Inflammatory macrophage treated with lipopolysaccharide for 4 hours (primary cell): ENCODE data around the gene ARMC9.
"Not testable (repeated sequence)": the region's sequence is repeated elsewhere in the genome, so short reads cannot be mapped to it uniquely, and the experiment has no call there.

Source experiments
- DNase-seq: peaks from one replicate; pipeline ENCODE4 v3.0.0-alpha.2; 2020

The ARMC9 gene

DNA sequence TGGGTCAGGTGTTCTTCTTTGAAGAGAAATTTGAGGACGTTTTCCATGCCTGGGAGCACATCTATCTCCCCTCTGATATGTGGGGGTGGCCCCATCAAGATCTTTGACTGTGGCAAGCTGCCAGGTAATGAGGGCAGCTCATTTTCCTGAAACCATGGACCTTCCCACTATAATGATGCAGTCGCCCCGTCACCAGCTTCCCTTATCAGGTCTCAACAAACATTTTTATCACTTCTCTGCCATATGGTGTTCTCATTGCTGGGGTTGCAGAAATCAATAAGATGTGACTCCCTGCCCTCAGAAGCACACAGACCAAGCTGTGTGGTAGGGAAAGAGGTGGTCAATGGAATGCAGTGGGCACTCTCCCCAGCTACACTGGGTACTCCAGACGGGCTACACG lies 148.7 kb downstream of the ARMC9 start:
- no peak for DNase-seq

DNA sequence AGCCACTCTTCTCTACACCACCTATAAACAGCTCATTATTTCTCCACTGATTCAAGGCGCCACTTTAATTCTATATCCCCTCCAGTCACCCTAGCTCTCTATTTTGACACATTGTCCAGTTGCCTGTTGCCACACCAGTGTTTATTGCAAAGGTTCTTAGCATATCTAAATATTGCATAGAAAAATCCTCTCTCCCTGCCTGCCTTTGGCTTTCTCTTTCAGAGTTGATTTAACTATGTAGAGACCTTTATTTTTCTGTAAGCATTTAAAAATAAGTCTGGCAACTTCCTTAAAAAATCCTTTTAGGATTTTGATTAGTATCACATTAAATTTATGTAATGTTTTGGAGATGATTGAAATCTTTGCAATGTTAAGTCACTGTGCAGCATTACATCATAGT lies 149.2 kb downstream of the ARMC9 start:
- peak; percentile 65 for DNase-seq

DNA sequence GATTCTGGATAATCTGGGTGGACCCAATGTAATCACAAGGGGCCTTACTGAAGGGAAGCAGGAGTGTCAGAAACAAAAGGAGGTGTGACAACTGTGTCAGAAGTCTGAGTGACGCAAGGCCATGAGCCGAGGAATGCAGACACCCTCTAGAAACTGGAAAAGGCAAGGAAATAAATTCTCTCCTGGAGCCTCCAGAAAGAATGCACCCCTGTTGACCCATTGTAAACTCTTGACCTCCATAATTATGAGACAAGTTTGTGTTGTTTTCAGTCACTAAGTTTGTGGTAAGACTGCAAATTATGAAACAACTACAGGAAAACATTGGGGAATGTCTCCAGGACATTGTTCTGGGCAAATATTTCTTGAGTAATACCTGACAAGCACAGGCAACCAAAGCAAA lies 149.7 kb downstream of the ARMC9 start:
- peak; percentile 66 for DNase-seq

DNA sequence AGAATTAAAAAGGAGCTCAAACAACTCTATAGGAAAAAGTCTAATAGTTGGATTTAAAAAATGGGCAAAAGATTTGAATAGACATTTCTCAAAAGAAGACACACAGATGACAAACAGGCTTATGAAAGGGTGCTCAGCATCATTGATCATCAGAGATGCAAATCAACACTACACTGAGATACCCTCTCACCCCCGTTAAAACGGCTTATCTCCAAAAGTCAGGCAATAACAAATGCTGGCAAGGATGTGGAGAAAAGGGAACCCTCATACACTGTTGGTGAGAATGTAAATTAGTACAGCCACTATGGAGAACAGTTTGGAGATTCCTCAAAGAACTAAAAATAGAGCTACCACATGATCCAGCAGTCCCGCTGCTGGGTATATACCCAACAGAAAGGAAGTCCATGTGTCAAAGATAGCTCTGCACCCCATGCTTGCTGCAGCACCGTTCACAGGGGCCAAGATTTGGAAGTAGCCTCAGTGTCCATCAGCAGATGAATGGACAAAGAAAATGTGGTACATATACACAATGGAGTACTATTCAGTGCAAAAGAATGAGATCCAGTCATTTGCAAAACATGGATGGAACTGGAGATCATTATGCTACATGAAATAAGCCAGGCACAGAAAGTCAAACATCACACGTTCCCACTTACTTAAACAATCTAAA lies 150.4 kb downstream of the ARMC9 start:
- DNase-seq, result peak; percentile 43

DNA sequence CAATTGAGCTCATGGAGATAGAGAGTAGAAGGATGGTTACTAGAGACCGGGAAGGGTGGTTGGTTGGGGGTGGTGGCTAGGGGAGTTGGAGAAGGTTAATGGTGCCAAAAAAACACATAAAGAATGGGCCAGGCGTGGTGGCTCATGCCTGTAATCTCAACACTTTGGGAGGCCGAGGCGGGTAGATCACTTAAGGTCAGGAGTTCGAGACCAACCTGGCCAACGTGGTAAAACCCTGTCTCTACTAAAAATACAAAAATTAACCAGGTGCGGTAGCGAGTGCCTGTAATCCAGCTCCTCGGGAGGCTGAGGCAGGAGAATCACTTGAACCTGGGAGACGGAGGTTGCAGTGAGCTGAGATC lies 150.9 kb downstream of the ARMC9 start:
- DNase-seq, result not testable (repeated sequence)

- DNase-seq, result no peak
Measured at GRCh38 chr2:231351648-231352047, 153.2 kb downstream of the ARMC9 start.

GRCh38 chr2:231353469-231353868 lies 155.0 kb downstream of the ARMC9 start:
- no peak for DNase-seq

GRCh38 chr2:231355508-231356465 lies 157.4 kb downstream of the ARMC9 start:
- no peak for DNase-seq

GRCh38 chr2:231356466-231356844 lies 158.0 kb downstream of the ARMC9 start:
- no peak for DNase-seq

DNA sequence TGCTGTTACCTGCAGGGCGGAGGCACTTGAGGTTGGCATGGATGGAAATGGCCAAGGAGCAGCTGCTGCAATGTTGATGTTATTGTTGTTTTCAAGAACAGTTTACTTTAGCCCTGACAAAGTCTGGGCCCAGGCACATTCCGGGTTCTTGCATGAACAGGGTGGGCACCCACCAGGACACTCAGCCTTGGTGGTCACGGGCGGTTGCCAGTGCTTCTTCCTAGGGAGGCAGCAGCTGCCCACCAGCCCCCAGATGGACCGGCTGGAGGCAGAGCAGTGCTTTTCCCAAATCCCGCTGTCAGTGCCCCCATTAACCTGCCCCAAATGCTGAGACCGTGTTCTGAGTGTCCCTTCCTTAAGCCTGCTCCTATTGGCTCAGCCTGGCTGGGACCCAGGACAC lies 158.6 kb downstream of the ARMC9 start:
- no peak for DNase-seq

GRCh38 chr2:231357931-231358330 lies 159.5 kb downstream of the ARMC9 start:
- no peak for DNase-seq

GRCh38 chr2:231359441-231359840 lies 161.0 kb downstream of the ARMC9 start:
- peak; percentile 45 for DNase-seq

DNA sequence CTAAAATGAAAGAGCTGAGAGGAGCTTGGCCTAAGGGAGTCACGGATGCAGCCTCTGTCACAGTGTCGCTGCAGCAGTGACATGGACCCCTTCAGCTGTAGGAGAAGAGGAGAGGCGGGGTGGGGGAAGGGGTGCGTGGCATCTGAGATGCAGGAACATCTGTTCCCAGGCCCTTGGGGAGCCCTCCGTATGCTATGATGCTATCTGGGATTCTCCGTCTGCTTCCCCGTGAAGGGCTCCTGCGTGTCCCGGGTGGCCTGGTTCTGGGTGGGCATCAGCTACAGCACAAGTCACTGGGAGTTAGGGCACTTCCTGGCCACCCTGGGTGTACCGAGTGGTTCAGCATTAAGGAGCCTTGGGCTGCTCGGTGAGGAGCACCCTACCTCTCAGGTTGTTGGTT lies 161.5 kb downstream of the ARMC9 start:
- no peak for DNase-seq

GRCh38 chr2:231360401-231360800 lies 162.0 kb downstream of the ARMC9 start:
- no peak for DNase-seq

DNA sequence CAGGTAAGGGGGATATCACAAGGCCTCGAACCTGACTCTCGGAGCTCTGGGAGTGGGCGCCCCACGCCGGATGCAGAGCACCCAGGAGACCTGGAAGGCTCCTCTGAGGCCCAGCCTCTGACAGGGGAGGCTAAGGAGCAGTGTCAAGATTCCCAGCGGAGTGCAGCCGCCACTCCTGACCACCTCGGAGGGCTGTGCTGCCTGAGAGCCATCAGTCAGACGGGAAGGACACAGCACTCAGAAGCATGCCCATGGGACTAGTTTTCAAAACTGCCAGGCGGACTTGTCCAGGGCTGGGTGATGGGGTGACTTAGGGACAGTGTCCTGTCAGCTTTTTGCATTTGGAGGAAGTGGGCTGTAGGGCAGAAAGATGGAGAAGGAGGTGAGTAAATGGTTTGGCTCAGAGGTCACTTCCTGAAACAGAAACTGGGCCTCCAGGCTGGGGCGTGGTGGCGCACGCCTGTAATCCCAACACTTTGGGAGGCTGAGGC lies 162.5 kb downstream of the ARMC9 start:
- peak; percentile 81 for DNase-seq

DNA sequence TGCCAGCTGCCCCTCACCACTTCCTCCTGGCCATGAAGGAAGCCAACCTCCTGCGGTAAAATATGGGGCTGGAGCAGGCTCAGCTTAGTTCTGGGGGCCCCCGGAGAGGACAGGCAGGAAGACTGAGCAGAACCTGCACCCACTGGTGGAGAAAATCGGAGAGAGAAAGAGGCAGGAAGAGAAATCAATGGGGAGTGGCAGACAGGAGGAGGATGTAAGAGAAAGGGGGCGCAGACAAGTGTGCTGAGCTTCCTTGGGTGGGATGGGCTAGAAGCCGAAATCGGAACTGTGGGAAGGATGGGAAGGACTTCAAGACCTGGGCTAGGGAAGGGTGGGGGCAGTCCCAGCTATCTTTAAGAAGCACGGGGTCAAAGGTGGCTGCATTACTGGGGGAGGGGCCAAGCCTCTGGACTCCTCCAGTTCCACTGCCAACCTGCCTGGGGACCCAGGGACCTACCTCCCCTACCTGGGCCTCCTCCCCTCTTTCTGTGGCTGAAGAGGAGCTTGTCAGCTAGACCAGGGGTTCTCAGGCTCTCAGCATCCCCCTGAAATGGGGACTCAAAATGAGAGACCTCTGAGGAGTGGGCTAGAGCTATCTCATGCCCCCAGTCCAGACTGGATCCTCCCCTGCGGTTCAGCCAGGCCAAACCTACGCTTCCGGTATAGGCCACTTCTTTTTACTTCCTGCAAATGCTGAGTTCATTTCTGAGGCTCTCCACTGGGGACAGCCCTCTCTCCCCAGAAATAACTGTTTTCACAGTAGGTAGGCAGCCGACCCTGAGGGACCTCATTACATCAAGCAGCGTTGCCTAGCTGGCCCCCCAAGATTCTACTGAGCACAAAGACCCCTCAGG lies 163.5 kb downstream of the ARMC9 start:
- peak; percentile 84 for DNase-seq

DNA sequence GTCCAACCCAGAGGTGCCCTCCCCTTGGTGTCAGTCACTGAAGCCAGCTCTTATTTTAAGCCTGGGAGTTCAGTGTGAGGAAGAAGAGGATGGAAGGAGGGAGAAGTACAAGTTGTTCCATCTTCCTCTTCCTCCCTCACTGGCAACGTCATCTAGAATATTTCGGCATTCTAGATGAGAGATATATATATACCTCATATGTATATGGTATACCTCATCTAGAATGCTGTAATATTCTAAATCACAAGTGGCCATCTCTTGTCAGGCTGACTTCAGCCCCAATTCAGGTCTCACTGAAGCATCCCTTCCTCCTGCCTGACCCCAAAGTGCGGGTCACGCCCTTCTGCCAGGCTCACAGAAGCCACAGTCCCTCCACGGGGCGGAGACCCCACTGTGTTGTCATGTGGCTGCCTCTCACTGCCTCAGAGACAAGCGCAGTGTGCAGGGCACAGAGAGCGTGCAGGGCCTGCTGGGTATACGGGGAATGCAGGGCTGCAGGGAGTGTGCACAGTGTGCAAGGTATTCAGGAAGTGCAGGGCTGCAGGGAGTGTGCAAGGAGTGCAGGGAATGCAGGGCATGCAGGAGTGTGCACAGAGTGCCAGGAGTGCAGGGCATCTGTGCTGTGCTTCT lies 164.2 kb downstream of the ARMC9 start:
- DNase-seq, result peak; percentile 52

DNA sequence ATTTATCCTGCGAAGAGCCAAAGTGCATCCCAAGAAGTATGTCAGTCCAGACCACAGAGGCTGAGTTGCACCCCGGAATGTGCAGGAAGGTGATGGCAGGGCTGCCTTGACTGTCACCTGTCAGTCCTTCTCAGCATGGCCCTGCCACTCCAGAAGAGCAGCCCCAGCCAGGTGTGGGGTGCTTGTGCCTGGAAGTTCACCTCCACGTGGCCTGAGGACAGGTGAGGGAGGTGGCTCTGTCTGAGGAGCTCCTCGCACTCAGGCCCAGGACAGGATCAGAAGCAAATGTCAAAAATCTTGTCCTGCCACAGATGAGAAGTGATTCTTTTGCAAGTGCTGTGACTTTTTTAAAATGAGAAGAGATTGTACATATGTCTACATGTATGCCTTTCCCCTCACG lies 165.6 kb downstream of the ARMC9 start:
- no peak for DNase-seq

DNA sequence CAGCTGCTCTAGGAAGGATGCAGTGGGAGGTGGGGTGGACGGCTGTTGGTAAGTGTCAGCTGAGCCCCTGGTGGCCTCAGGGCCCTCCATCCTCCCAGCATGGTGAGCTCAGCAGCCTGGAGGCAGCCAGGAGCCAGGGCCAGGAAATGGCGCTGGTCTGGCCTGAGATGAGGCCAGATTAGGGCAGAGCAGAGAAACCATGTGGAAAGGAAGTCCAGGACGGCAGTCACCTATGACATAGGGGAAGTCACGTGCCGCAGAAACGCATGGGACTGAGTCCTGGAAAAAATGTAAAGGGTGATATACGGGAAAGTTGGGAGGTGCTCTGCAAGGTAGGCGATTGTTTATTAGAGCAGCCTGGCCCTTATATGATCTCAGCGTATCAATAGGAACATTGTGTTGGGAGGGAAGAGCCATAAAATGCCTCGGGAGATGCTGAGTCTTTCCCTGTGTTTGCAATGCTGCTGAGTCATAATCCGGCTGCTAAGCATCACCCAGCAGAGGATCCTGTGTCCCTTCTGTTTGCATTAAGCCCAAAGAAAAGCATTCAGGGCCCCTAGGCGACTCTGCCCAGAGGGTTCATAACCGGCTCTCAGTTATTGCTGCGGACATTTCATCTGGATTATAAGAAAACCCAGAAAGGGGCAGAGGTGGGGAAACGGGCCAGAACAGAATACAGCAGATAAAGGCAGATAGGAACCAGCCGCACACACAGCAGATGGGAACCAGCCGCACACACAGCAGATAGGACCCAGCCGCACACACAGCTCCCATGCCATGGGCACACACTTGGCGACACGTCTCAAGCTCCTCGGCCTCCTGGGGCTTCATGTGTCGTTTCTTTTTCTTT lies 166.8 kb downstream of the ARMC9 start:
- DNase-seq, result peak; percentile 40

DNA sequence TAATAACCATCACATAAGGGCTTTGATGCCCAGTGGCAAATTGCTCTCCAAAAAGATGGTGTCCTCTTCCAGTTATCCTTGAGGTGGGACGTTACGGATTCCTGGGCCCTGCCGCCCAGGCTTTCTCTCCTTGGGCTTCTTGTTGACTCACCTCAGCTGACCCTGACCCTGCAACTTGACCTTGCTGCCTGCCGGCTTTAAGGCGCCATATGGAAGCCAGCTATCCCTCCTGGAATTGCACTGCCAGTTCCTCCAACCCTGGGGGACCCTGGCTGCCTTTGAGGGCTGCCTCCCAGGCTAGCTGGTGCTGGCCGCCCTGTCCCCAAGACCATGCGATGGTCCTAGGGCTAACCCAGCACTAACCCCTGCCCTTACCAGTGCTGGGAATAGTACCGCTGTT lies 168.7 kb downstream of the ARMC9 start:
- DNase-seq, result no peak

DNA sequence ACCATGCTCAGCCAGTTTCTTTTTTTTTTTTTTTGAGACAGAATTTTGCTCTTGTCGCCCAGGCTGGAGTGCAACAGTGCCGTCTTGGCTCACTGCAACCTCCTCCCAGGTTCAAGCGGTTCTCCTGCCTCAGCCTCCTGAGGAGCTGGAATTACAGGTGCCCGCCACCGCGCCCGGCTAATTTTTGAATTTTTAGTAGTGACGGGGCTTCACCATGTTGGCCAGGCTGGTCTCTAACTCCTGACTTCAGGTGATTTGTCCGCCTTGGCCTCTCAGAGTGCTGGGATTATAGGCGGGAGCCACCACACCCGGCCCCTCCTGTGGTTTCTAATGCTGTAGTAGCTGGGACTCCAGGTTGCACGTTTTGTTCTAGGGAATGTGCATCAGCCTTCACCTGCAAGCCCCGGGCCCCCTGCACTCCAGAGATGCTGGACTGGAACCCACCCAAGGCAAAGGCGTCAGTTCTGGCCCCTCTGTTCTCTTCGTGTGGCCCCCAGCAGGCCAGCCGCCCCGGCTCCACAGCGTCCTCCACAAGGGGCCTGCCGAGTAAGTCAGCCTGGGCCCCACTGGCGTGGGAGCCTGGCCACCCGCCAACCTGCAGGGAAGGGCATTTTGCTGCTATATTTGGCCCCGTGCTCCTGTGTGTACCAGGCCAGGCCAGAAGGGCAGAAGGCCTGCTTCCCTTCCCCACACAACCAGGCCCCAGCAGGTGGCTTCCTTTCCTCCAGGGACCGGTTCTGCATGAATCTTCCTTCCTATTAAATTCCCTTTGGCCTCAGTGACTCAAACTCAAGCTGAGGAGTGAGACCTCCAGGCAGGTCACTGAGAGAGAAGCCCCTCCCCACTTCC lies 171.4 kb downstream of the ARMC9 start:
- no peak for DNase-seq
